ENCODE data around the gene CENPVL1.
"Not testable (repeated sequence)": the region's sequence is repeated elsewhere in the genome, so short reads cannot be mapped to it uniquely, and the experiment has no call there.

Gene CENPVL1

DNA sequence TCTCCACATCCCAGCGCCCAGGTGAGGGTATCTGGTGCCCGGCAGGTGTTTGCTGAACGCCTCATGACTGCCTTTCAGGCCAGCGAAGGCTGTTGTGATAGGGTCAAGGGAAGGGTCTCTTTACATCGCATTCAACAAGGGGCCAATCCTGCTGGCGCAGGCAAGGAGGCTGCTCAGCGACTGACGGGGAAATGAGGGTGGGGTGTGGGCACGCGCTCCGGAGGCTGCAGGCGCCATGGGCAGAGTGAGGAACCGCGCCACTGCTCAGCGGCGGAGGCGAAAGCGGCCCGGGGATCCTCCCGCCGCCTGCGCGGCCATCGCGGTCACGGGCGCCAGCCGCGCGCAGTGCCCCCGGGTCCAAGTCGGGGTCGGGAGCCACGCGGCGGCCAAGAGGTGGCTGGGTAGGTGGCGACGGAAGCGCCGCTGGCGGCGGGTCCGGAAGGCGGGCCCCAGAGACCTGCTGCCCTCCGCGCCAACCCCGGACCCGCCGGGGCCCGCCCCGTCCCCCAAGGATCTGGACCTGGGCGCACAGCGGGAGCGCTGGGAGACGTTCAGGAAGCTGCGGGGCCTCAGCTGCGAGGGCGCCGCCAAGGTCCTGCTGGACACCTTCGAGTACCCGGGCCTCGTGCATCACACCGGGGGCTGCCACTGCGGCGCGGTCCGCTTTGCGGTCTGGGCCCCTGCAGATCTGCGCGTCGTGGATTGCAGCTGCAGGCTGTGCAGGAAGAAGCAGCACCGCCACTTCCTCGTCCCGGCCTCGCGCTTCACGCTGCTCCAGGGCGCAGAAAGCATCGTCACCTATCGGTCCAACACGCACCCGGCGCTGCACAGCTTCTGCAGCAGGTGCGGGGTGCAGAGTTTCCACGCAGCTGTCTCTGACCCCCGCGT is at the start of gene CENPVL1:
Gene CENPVL1, plus strand, starts transcription at position 236 of the 888 bp plus-strand sequence. Its CDS starts 0 bp downstream, at position 236.
- not testable (repeated sequence) for DNase-seq

- DNase-seq, result no peak
Measured at GRCh38 chrX:51665981-51666380, 44.3 kb upstream of the CENPVL1 start.

GRCh38 chrX:51679689-51680433 is 30.5 kb upstream of the CENPVL1 start:
- not testable (repeated sequence) for DNase-seq

DNA sequence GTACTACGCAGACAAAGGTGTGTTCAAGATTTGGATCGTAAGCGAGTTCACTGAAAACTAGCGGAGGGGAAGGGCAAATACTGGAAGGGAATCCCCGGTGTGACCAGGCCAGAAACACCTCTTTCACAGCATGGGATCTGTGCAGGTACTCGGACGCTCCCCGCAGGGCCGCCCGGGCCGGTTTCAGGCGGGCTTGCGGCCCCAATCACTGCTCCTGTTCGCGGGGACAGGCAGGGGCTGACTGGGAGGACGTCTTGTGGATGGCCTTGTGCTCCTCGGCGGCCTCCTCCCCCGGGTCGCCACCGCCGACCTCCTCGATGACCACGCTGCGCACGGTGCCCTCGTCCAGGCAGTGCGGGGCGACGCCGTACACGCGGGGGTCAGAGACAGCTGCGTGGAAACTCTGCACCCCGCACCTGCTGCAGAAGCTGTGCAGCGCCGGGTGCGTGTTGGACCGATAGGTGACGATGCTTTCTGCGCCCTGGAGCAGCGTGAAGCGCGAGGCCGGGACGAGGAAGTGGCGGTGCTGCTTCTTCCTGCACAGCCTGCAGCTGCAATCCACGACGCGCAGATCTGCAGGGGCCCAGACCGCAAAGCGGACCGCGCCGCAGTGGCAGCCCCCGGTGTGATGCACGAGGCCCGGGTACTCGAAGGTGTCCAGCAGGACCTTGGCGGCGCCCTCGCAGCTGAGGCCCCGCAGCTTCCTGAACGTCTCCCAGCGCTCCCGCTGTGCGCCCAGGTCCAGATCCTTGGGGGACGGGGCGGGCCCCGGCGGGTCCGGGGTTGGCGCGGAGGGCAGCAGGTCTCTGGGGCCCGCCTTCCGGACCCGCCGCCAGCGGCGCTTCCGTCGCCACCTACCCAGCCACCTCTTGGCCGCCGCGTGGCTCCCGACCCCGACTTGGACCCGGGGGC is 28.2 kb upstream of the CENPVL1 start:
- DNase-seq, result not testable (repeated sequence)

GRCh38 chrX:51682720-51683062 is 27.6 kb upstream of the CENPVL1 start, which contains the start of gene CENPVL2:
Gene CENPVL2 (minus strand): TSS chrX:51682831. CDS start chrX:51682831, 0 bp downstream.
- DNase-seq, result not testable (repeated sequence)

DNA sequence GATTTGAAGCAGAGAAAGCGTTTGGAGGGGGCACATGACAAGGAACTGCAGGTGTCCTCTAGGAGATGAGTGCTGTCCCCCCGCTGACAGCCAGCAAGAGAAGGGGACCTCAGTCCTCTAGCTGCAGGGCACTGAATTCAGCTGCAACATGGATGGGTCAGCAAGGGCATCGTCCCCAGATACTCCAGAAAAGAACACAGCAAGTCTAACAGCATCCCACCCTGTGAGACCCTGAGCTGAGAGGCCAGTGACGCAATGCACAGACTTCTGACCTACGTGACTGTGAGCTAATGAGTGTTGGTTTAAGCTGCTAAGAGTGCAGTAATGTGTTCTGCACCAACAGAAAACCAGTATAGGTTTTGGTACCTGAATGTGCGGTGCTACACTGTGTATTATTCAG is 16.1 kb upstream of the CENPVL1 start:
- no peak for DNase-seq

GRCh38 chrX:51697397-51697796 is 12.9 kb upstream of the CENPVL1 start:
- no peak for DNase-seq

DNA sequence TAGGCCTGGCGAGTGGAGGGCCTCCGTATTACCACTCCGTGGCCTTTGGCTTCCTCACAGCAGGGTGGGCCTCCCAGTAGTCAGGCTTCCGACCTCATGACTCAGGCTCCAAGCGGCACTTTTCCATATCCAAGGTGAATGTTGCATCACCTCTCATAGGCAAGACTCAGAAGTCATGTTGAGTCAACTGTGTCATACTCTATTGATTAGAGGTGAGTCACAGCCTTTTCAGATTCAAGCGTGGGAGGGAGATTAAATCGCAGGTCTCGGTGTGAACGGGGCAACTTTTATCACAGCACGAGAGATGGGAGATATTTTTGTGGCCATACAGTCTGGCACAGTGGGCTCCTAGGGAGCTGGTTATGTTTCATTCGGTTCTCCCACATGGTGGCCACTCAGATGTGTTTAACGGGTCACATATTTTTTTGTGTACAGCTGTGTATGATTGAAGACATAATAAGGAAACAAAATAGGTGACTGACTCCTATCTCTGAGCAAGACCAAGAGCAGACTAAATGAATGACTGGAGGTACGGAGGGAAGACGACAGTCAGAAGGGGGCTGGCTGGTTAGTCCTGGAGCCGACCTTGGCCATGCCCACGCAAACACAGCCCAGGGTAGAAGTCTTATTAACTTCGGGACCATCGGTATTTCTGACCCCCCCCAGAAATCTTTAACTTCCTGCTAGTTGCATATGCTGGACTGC is 2.8 kb downstream of the CENPVL1 start:
- not testable (repeated sequence) for DNase-seq

DNA sequence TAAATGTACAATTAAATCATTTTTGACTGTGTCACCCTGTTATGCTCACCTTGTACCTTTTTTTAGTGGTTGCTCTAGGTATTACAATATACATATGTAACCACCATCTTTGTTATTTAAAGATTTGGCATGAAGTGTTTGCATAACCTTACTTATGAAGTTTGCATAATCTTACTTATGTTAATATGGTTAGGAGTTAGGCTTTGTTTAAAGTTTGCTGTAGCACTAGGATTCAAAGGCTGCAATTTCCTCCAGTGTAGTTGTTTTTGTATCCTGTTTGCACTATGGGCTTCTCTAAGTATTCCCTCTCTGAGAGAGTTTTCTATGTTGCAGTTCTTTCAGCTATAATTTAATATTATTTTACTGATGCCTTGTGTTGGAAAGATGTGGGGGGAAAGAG is 17.9 kb downstream of the CENPVL1 start:
- DNase-seq, result no peak

GRCh38 chrX:51737091-51737490 is 26.8 kb downstream of the CENPVL1 start:
- no peak for DNase-seq

GRCh38 chrX:51742586-51742985 is 32.3 kb downstream of the CENPVL1 start:
- no peak for DNase-seq

DNA sequence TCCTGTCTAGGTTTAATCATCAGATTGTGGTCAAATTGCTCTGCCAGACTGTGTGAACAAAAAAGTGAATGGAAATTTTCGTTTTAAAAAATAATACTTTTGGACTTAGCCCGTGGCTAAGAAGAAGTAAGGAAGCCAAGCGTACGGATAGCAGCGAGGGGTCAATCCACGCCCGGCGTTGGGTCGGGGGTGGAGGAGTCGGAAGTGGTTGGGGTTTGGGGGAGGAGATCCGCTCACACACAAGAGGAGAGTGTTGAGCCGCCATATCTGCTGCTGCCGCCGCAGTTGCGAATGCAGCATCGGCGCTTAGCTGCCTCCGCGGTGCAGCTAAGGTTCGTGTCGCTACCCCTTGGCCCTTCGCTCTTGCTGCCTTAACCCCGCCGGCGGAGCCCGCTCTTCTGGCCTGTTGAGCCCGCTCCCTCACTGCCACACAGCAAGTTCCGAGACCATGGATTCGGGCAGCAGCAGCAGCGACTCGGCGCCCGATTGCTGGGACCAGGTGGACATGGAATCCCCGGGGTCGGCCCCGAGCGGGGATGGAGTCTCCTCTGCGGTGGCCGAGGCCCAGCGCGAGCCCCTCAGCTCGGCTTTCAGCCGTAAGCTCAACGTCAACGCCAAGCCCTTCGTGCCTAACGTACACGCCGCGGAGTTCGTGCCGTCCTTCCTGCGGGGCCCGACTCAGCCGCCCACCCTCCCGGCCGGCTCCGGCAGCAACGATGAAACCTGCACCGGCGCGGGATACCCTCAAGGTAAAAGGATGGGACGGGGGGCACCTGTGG is 33.1 kb downstream of the CENPVL1 start, which contains the start of gene GSPT2:
Gene GSPT2, plus strand, starts transcription at position 264 of the 779 bp plus-strand sequence. Its CDS starts 185 bp downstream, at position 449.
- peak; percentile 3 for DNase-seq

DNA sequence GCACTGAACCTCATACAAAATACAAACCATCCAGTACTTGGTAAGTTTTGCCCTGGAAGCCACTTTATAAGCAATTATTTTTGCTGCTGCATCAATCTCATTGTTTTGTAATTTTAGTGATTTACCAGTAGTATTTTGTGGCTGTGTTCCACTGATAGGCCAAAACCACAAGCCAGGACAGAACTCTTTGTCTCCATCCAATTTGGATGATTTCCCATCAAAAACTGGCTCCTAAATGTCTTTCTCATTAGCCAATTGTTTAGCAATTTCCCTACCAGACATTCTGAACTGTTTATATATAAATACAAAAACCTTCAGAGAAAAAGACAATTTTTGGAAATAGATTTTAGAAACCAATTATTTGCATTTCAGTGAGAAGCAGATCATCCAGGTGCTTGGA is 37.4 kb downstream of the CENPVL1 start:
- no peak for DNase-seq

- no peak for DNase-seq
Measured at GRCh38 chrX:51759055-51759839, 48.9 kb downstream of the CENPVL1 start.

- no peak for DNase-seq
Measured at GRCh38 chrX:51760657-51761056, 50.3 kb downstream of the CENPVL1 start.

Measured in NCI-H446 treated with DMSO at 0.1 percent for 48 hours (cell line).